AML-193 (cell line): ENCODE data around the gene UNC13A.
"Not testable (repeated sequence)": the region's sequence is repeated elsewhere in the genome, so short reads cannot be mapped to it uniquely, and the experiment has no call there.

Experiments
- DNase-seq, 2 experiments: peaks; one replicate each; lab custom pipeline; 2025; lab: John Stamatoyannopoulos, UW

The UNC13A gene

DNA sequence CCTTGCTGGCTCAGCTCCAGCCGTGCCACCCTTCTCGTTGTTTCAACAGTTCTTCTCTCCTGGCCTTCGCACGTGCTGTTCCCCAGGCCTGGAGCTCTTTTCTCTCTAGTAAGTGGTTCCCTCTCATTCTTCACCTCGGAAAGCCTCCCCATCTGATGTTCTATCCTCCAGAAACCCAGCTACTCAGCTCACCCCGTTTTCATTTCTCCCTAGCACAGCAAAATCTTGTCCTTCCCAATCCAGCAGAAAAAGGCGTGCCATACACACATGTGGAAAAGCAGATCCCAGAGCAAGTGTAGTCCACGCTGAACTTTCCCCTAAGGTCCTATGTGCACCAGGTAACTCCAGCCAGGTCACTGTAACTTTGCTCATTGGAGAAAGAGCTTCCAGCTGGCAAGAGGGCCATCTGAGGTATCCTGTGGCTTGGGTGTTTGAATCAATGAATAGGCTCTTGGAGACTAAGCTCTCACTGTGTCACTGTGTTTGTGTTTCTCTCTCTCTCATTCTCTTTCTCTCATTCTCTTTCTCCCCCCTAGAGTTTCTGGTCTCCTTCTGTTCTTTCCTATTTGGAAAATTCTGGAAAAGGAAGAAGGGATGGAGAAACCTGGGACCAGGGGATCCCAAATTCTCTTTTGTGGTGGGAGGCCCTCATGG, 83.7 kb downstream of the UNC13A start:
- DNase-seq: no peak

GRCh38 chr19:17602872-17603510, 85.2 kb downstream of the UNC13A start:
- DNase-seq: no peak

DNA sequence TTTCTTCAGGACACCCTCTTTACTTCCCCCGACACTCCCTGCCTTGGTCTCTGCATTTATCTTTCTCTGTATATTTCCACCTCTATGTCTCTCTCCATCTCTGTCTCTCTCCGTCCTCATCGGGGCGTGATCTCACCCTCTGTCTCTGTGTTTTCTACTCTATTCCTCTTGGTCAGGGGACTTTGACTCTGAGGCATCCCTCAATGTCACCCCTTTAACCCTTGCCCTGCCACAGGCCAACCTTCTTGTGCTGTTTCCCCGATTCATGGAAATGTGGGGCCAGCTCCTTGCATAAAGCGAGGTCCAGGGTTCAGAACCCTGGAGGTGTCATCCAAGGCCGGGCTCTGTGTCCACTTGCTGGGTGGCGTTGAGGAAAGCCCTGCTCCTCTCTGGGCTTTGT, 85.9 kb downstream of the UNC13A start:
- no peak for DNase-seq

- DNase-seq: no peak
Observed at GRCh38 chr19:17601683-17602082, 86.5 kb downstream of the UNC13A start.

- no peak for DNase-seq
Observed at GRCh38 chr19:17599780-17600179, 88.4 kb downstream of the UNC13A start.

DNA sequence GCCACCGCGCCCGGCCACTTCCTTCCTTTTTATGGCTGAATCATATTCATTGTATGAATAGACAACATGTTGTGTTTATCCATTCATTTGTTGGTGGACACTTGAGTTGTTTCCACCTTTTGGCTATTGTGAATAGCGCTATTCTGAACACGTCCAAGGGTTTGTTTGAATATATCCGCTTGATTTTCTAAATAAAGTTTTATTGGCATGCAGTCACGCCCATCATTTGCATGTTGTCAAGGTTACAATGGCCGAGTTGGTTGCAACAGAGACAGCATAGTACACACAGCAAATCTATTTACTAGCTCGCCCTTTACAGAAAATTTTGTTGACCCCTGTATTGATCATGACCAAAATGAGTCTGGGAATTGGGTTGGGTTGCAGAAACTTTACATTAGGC, 89.2 kb downstream of the UNC13A start:
- no peak for DNase-seq

- DNase-seq: not testable (repeated sequence)
Observed at GRCh38 chr19:17598063-17598462, 90.1 kb downstream of the UNC13A start.

GRCh38 chr19:17594296-17594695, 93.9 kb downstream of the UNC13A start:
- not testable (repeated sequence) for DNase-seq

- no peak for DNase-seq
Observed at GRCh38 chr19:17590866-17591265, 97.3 kb downstream of the UNC13A start.

DNA sequence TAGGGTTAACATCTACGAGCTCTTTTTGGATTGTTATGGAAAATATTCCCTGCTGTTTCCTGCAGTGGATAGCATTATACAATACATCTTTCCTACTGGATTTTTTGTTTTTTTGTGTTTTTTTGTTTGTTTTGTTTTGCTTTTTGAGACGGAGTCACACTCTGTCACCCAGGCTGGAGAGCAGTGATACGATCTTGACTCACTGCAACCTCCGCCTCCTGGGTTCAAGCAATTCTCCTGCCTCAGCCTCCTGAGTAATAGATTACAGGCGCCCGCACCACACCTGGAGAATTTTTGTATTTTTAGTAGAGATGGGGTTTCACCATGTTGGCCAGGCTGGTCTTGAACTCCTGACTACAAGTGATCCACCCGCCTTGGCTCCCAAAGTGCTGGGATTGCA, 102.8 kb downstream of the UNC13A start:
- not testable (repeated sequence) for DNase-seq

DNA sequence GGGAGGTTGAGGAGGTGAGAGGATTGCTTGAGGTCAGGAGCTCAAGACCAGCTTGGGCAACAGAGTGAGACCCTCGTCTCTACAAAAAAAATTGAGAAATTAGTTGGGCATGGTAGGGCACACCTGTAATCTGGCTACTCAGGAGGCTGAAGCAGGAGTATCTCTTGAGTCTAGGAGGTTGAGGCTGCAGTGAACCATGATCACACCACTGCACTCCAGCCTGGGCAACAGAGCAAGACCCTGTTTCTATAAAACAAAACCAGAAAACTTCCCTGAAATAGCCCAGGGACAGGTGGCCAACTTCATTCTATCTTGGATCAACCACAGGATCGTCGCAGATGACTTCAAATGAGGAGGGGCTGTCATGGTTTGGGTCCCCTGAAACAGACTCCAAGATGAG, 104.0 kb downstream of the UNC13A start:
- DNase-seq: no peak

GRCh38 chr19:17582613-17583012, 105.5 kb downstream of the UNC13A start:
- DNase-seq: no peak

GRCh38 chr19:17581211-17581874, 106.8 kb downstream of the UNC13A start:
- no peak for DNase-seq

DNA sequence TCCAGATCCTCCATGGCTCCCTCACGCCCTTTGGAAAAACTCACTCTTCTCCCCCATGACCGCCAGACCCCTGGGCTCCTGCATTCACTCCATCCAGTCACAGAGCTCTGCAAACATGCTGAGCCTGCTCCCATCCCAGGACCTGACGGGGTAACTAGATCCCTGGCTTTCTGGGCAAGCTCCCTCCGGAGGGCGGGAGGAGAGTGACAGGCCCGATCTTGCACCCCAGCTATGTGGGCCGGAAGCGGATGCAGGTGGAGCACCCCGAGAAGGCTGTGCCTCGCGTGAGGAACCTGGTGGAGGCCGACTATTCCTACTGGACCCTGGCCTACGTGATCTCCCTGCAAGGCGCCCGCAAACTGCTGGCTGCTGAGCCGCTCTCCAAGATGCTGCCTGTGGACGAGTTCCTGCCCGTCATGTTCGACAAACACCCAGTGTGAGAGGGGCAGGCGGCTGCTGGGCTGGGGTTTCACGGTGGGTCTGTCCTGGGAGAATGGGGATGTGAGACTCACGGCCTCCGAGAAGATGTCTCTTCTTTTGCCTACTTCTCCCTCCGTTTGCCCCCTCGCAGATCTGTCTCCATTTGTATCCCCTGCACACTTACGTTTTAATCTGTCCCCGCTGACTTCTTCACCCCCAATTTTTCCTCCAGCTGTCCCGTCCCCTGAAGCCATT, 107.5 kb downstream of the UNC13A start:
- no peak for DNase-seq

DNA sequence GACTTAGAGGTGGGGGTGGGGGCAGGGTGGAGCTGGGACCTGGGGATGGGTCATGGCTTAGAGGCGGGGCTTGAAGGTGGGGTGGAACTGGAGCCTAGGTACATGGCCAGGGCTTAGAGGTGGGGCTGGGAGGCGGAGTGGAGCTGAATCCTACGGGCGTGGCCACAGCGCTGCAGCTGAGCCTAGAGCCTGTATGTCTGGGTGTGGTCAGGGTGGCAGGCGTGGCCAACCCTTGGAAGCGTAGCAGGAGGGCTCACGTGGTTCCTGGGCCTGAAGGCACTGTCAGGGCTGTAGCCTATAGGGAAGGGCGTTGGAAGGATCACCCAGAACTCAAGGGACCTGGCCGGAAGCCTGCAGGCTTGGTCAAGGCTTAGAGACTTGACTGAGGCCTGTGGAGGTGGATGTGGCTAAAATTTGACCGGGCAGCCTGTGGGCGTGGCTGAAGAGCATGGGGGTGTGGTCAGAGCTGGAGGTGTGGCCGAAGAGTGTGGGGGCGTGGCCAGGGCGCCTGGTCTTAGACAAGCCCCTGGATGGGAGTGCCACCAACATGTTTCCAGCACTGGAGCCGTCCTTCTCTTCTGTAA, 108.4 kb downstream of the UNC13A start:
- DNase-seq: no peak

- DNase-seq: no peak
Observed at GRCh38 chr19:17577457-17578097, 110.6 kb downstream of the UNC13A start.

DNA sequence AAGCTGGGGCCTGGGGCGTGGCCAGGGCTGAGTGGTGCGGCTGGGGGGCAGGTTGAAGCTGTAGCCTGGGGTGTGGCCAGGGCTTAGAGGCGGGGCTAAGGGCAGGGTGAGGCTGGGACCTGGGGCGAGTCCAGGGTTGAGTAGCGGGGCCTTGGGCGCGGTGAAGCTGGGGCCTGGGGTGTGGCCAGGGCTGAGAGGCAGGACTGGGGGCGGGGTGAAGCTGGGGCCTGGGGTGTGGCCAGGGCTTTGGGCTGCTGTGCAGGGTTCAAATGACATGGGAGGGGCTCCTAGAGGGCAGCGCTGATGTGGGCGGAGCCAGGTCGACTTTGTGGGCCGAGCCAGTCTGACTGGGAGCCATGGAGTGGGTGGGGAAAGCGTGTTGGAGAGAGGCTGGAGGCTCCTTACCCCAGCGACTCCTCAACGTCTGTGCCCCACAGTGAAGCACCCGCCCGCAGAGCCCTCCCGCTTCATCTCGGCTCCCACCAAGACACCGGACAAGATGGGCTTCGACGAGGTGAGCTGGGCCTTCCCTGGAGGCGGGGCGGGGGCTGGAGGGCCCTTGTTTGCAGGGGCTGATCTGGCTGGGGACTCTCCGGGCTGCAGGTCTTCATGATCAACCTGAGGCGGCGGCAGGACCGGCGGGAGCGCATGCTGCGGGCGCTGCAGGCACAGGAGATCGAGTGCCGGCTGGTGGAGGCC, 111.2 kb downstream of the UNC13A start:
- DNase-seq: no peak

- no peak for DNase-seq
Observed at GRCh38 chr19:17575871-17576757, 112.0 kb downstream of the UNC13A start.

DNA sequence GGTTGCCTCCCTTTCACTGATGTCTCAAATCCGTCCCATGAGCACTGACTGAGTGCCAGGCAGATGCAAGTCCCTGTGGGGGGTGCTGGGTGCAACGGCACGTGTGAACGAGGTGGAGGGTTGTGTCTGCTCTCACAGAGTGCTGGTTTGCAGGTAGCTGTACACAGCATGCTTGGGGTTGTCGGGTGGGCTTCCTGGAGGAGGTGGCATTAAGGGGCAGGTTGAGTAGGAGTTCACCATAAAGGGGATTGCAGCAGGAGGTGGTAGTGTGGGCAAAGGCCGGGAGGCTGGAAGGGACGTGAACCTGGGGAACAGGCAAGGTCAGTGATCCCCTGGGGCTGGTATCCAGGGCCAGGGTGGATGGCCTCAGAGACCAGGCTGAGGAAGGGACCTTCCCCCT, 115.5 kb downstream of the UNC13A start:
- no peak for DNase-seq

- no peak for DNase-seq
Observed at GRCh38 chr19:17570791-17571190, 117.4 kb downstream of the UNC13A start.
